HG03139 (cell line): ENCODE results near the gene MZF1.
A peak's percentile ranks its signal among the peaks of the same experiment; 100 is the strongest.

ENCODE experiments used
- ATAC-seq: cut with Tn5 transposase; IDR thresholded peaks from one replicate; pipeline ENCODE4 v1.9.1; 2021; ENCODE audit not compliant: unreplicated experiment

The MZF1 gene

DNA sequence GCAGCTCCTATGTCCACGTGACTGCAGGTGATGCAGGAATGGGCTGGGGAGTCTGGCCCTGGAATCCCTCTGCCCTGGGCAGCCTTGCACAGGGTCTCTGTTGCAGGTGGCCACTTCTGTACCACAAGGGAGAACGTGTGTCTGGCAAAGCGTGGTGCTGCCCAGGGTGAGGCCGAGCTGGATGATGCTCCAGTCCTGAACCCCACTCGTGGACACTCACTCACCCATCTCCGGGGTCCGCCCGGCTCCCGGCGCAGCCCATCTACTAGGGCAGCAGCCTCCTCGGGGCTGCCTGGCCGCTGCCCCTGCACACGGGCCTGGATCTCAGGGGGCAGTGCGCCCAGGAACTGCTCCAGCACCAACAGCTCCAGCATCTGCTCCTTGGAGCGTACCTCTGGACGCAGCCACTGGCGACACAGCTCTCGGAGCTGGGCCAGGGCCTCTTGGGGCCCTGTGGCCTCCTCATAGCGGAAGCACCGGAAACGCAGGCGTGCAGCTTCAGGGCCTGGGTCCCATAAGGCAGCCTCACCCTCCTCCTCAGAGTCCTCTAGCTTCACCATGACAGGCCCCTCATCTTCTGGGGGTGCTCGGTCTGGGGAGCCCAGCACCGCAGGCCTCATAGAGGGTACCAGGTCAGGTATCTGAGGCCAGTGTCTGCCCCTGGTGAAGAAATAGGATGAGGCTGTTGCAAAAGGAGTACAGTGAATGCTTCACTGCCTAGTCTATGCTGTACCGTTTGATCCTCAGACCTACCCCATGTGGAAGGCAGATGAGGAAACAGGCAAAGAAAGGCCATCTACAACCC is 2.2 kb downstream of the MZF1 start:
- no peak for ATAC-seq

- no peak for ATAC-seq
These were observed 3.0 kb downstream of the MZF1 start for GRCh38 chr19:58569943-58570670.

DNA sequence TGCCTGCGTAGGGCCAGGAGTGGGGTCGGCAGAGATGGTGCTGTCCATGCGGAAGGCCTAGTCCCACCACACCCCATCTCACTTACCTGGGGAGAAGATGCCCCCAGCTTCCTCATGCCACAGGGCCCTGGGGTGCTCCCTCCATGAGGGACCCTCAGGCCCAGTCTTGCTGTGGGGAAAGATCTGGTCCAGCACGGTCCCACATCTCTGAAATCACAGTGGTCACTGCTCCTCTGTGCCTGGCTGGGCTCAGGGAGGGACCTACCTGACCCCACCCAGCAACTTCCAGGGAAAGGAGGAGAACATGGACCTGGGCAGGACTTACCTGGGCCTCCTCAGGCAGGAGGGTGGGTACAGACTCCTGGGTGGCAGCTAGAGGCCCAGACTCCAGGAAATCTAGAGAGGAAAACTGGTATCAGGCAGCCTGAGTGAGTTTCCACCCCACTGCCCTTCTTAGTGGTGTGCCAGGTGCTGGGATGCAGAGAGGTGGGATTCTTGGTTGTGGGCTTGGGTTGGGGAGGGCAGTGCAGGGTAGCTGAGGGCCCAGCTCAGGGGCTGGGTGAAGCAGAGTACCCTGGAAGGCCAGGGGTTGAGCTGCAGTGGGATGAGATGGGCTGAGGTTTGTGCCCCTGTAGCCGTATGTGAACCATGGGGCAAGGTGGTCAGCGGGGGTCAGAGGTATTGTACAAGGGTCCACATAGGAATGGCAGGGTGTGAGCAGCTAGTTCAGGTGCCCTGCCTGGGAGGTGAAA is 3.8 kb downstream of the MZF1 start:
- no peak for ATAC-seq

- ATAC-seq = no peak
These were observed 4.5 kb downstream of the MZF1 start for GRCh38 chr19:58568453-58569130.

- ATAC-seq = no peak
These were observed 6.1 kb downstream of the MZF1 start for GRCh38 chr19:58566989-58567388.

DNA sequence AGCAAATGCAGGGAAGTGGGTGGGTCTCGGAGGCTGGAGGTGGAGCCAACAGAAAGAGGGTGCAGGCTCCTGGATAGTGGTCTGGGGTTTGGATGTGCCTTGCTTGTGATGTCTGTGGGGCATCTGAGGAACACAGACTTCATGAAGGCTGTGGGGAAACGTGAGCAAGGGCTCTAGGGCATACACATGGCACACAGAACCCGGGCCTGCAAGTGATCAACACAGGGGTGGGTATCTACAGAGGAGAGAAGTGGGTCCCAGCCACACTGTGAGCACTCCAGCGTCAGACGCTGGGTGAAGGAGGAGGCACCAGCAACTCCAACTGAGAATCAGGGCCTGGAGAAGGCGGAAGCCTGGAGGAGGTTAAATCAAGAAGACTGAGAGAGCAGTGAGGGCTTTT is 9.3 kb downstream of the MZF1 start:
- no peak for ATAC-seq

- ATAC-seq = no peak
These were observed 10.0 kb downstream of the MZF1 start for GRCh38 chr19:58563034-58563573.

DNA sequence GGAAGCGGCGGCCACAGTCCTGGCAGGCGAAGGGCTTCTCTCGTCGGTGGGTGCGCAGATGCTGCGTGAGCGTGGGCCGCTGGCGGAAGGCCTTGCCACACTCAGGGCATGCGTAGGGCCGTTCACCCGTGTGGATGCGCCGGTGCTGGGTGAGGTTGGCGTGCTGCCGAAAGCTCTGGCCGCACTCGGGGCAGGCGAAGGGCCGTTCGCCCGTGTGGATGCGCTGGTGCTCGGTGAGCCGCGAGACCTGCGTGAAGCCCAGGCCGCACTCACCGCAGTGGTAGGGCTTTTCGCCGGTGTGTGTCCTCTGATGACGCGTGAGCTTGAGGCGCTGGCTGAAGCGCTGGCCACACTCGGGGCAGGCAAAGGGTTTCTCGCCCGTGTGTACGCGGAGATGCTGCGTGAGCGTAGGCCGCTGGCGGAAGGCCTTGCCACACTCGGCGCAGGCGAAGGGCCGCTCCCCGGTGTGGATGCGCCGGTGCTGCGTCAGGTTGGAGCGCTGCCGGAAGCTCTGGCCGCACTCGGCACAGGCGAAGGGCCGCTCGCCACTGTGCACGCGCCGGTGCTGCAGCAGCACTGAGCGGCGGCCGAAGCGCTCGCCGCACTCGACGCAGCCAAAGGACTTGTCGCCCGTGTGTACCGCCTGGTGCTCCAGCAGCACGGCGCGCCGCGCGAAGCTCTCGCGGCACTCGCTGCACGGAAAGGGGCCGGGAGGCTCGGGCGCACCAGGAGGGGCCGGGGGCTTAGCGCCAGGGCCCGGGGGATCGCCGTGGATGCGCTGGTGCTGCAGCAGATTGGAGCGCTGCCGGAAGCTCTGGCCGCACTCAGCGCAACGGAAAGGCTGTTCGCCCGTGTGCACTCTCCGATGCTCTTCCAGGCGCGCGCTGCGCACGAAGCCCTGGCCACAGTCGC is 10.8 kb downstream of the MZF1 start:
- ATAC-seq = no peak

- no peak for ATAC-seq
These were observed 11.6 kb downstream of the MZF1 start for GRCh38 chr19:58561373-58562121.

DNA sequence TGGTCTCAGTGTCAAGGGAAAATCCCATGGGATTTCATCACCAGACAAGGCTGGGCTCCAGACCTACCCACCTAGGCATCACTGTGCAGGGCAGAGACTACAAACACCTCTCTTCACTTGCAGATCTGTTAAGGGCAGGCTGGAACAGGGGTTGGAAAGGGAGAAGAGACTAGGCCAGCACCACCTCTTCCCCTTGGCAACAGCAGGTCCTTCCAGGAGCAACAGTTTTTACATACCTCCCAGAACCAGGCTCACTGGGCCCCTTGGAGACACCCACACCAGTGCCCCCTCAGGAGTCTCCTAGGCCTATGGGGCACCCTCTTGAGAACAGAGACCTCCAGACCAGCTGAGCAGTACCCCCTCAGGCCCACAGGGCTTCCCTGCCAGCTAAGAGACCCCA is 12.2 kb downstream of the MZF1 start:
- no peak for ATAC-seq

- ATAC-seq = no peak
These were observed 12.9 kb downstream of the MZF1 start for GRCh38 chr19:58560007-58560887.

GRCh38 chr19:58559275-58560006 is 13.7 kb downstream of the MZF1 start:
- ATAC-seq = no peak

DNA sequence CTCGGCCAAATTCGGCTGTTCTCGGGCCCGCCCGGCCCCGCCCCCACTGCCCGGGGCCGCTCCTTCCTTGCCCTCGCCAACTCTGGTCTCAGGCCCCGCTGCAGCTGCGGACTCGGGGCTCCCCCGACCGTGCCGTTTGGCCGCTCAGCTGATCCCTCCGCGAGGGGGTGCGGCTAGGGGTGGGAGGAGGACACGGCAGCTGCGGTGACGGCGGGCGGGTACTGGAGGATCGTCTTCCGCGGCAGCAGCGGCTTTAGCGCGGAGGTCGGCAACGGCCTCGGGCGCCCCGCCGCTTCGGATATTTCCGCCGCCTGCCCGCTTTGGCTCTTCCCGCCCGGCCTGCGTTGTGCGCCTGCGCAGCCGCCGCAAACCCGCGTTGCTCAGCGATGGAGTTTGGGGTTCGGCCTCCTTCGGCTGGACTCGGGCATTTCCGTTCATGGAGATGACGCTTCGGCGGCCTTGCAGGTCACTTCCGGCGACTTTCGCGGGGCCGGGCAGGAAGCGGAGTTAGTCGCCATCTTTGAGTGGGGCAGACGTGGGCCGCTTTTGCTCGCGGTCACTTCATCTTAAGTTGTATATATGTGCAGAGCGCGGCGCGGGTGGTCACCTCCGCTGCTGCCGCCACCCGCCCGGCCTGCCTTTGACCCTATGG is 14.4 kb downstream of the MZF1 start:
- peak; percentile 37 for ATAC-seq

DNA sequence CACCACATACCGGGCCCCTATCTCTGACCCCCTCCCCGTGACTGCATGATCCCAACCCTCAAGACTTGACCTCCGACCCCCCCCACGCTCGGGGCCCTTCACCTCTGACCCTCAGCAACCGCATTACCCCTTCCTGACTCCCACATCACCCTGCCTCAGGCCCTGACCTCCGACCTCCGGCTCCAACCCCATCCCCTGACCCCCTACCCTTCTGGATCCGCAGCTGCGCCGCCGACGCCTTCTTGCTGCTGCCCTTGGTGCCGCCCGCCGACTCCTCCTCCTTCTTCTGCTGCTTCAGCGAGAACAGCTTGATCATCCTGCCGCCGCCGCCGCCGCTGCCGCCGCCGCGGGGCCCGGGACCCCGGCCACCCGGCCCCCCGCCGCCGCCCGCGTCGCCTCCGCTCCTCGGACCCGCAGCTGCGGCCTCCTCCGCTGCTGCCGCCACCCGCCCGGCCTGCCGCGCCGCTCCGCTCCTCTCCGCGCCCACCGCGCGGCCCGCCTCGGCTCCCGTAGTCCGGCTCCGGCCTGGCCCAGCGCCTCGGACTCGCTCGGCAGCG is 15.0 kb downstream of the MZF1 start, which contains the start of gene UBE2M:
Gene UBE2M, minus strand, starts transcription at position 546 of the 557 bp plus-strand sequence. Its CDS starts 230 bp downstream, at position 316.
- no peak for ATAC-seq

- no peak for ATAC-seq
These were observed 15.7 kb downstream of the MZF1 start for GRCh38 chr19:58557221-58558065.
